Effector memory CD8-positive, alpha-beta T cell (primary cell): ENCODE data around the gene WIPF2.
"Not testable (repeated sequence)": the region's sequence is repeated elsewhere in the genome, so short reads cannot be mapped to it uniquely, and the experiment has no call there.

Experiments
- ATAC-seq: fragments of 150-1000 bp; cut with Tn5 transposase; replicated peaks from 2 replicates; pipeline ENCODE4 v1.10.0; 2021; ENCODE audit warnings: mild to moderate bottlenecking, moderate library complexity
- DNase-seq, 3 experiments: peaks; one replicate each; pipeline ENCODE4 v3.0.0; 2021
- H3K27ac Mint-ChIP-seq, 2 donors: one replicate each; pipeline ENCODE4 v1.8.0; 2022; ENCODE audit warnings: mild to moderate bottlenecking in 2 of 2, mixed read lengths in 2 of 2, moderate library complexity in 2 of 2
- H3K27me3 Mint-ChIP-seq, 2 donors: one replicate each; pipeline ENCODE4 v1.8.0; 2022; ENCODE audit warnings: mixed read lengths in 2 of 2
- H3K36me3 Mint-ChIP-seq: one replicate; pipeline ENCODE4 v1.8.0; 2022; ENCODE audit warnings: mild to moderate bottlenecking, moderate library complexity, mixed read lengths; ENCODE audit not compliant: insufficient read depth
- H3K4me1 Mint-ChIP-seq, 2 donors: one replicate each; pipeline ENCODE4 v1.8.0; 2022; ENCODE audit warnings: low read depth in 2 of 2, mixed read lengths in 2 of 2
- H3K4me3 Mint-ChIP-seq, 2 donors: one replicate each; pipeline ENCODE4 v1.8.0; 2022; ENCODE audit warnings: mild to moderate bottlenecking in 2 of 2, mixed read lengths in 2 of 2, moderate library complexity in 2 of 2
- H3K9me3 Mint-ChIP-seq, 2 donors: one replicate each; pipeline ENCODE4 v1.8.0; 2022; ENCODE audit warnings: mixed read lengths in 2 of 2

The WIPF2 gene

DNA sequence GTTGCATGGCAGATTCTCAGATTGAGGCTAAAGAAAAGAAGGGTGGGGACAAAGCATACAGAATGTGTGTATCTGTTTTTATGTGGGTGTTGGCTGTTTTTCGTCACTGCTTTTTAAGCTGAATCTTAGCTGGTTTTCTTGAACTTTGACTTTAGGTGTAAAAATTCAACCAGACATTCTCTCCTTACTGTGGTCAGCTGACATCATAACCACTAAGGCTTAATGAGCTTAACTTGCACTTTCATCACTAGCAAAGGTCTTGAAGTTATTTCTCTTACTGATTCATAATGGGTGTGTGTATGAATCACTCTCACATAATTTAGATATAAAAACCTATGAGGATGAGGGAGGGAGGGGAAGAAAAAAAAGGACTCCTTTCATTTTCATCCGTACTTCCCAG lies 64.6 kb downstream of the WIPF2 start:
- Mint-ChIP-seq H3K4me1 (peaks cover 20 to 24% of the 10 kb centered on the region in 2 donors), H3K9me3 (no peaks in the 10 kb centered on the region), H3K27me3 (no peaks in the 10 kb centered on the region), H3K4me3 (peak overlapping the region in 1 of 2 donors; percentile 0), H3K36me3 (peaks cover 34% of the 10 kb centered on the region), H3K27ac (peak overlapping the region; percentile 77 to 85)
- DNase-seq, result peak in 2 of 3 experiments; percentile 9 to 21
- peak; percentile 25 for ATAC-seq

GRCh38 chr17:40284085-40284713 lies 65.1 kb downstream of the WIPF2 start:
- H3K9me3 Mint-ChIP-seq, result no peaks in the 10 kb centered on the region
- peaks cover 23 to 24% of the 10 kb centered on the region in 2 donors for H3K4me1 Mint-ChIP-seq
- DNase-seq, result no peak
- H3K4me3 Mint-ChIP-seq, result peak overlapping the region in 1 of 2 donors; percentile 0
- peak overlapping the region; percentile 77 to 85 for H3K27ac Mint-ChIP-seq
- no peak for ATAC-seq
- H3K36me3 Mint-ChIP-seq, result peaks cover 29% of the 10 kb centered on the region
- no peaks in the 10 kb centered on the region for H3K27me3 Mint-ChIP-seq

DNA sequence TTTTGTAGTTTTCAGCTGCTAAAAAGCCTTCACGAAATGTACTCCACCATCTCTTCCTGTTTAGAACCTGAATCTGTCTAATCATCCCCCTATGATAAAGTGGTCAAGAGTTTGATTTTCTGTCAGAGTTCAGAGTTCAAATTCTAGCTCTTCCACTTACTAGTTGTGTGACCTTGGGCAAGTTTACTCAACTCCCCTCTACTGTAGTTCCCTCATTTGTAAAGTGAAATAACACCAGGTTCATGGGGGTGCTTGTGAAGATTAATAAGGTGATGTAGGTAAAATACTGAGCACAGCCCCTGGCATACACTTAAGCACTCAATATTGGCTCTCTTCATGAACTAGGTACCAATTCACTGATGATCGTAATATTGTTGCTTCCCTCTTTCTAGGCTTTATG lies 67.4 kb downstream of the WIPF2 start:
- ATAC-seq, result no peak
- no peak overlapping the region for H3K4me3 Mint-ChIP-seq
- no peak overlapping the region for H3K27ac Mint-ChIP-seq
- no peaks in the 10 kb centered on the region for H3K9me3 Mint-ChIP-seq
- H3K36me3 Mint-ChIP-seq, result peaks cover 14% of the 10 kb centered on the region
- H3K4me1 Mint-ChIP-seq, result peaks cover 23 to 24% of the 10 kb centered on the region in 2 donors
- no peak for DNase-seq
- H3K27me3 Mint-ChIP-seq, result no peaks in the 10 kb centered on the region

DNA sequence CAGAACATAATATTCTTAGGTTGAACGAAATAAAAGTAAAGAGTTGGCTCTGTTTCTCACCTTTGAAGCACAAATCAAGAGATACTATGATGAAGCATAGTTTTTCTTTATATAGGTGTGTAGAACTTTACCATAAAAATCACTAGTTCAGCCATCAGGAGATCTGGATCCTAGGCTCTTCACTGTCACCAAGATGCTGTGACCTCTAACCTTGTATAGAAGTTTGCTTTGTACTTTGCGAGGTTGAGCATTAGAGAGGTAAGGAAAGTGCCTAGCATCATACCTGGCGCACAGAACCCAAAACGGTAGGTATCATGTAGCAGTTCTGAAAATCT lies 68.0 kb downstream of the WIPF2 start:
- Mint-ChIP-seq H3K27me3 (no peaks in the 10 kb centered on the region), H3K4me3 (peak overlapping the region; percentile 96 to 100), H3K4me1 (peaks cover 23 to 24% of the 10 kb centered on the region in 2 donors), H3K9me3 (no peaks in the 10 kb centered on the region), H3K36me3 (peaks cover 13% of the 10 kb centered on the region), H3K27ac (peak overlapping the region; percentile 57 to 83)
- no peak for ATAC-seq
- DNase-seq, result no peak

DNA sequence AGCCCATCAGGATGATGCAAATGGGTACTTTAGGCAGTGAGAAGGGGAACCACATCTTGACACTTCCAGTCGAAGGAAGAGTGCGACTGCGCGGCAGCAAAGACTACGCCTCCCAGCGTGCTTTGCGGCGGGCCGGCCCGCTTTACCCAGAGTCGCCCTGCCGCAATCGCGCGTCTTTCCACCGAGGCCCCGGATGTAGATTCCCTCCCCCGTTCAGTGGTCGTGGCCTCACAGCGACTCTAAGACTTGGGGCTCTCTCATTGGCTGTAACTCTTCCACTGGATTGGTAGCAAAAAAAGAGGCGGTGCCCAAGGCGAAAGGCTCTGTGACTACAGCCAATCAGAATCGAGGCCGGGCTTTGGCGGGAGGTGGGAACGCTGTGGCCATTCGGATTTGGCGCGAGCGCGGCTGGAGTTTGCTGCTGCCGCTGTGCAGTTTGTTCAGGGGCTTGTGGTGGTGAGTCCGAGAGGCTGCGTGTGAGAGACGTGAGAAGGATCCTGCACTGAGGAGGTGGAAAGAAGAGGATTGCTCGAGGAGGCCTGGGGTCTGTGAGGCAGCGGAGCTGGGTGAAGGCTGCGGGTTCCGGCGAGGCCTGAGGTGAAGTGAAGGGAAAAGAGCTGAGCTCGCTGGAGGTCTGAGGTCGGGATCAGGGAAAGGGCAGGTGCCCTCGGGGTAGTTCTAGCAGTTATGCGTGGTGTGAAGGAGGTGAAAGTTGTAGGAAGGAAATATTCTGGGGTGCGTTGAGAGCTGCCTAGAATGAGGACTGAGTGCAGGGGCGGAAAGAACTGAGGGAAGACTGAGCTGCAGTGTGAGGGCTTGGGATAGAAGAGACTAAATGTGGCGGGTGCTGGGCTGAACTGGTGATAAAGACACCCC lies 68.6 kb downstream of the WIPF2 start, which contains the start of gene CDC6:
Gene CDC6 (plus strand): TSS at position 386 of the 876 bp plus-strand sequence. CDS start 1,542 bp downstream, outside the sequence.
- H3K27ac Mint-ChIP-seq, result peak within 1 kb of the TSS; percentile 57 to 83

GRCh38 chr17:40290629-40291280 lies 71.7 kb downstream of the WIPF2 start:
- DNase-seq (peak in 1 of 3 experiments; percentile 21), ATAC-seq (no peak)
- Mint-ChIP-seq H3K27ac (no peak overlapping the region), H3K4me3 (no peak overlapping the region), H3K36me3 (peaks cover 10% of the 10 kb centered on the region), H3K4me1 (peaks cover 11 to 15% of the 10 kb centered on the region in 2 donors), H3K9me3 (no peaks in the 10 kb centered on the region), H3K27me3 (no peaks in the 10 kb centered on the region)

More for the DNA sequence above, 68.6 kb downstream of the WIPF2 start, which contains the start of gene CDC6:
- Mint-ChIP-seq H3K4me3 (peak within 1 kb of the TSS; percentile 96 to 100), H3K4me1 (peaks cover 23 to 24% of the 10 kb centered on the region in 2 donors), H3K36me3 (peaks cover 8% of the 10 kb centered on the region), H3K27me3 (no peaks in the 10 kb centered on the region), H3K9me3 (no peaks in the 10 kb centered on the region)
- DNase-seq (peak; percentile 97 to 98 (median 97)), ATAC-seq (peak; percentile 91)

DNA sequence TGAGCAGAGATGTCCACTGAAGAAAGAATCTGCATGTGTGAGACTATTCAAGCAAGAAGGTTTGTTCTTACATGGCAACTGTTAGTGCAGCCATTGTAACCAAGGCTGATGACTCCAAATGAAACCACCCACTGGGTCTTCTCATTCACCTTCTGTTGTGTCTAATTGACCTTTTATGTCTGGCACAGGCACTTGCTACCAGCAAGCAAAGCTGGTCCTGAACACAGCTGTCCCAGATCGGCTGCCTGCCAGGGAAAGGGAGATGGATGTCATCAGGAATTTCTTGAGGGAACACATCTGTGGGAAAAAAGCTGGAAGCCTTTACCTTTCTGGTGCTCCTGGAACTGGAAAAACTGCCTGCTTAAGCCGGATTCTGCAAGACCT lies 72.2 kb downstream of the WIPF2 start:
- no peaks in the 10 kb centered on the region for H3K27me3 Mint-ChIP-seq
- no peak overlapping the region for H3K4me3 Mint-ChIP-seq
- H3K27ac Mint-ChIP-seq, result no peak overlapping the region
- peaks cover 10% of the 10 kb centered on the region for H3K36me3 Mint-ChIP-seq
- no peaks in the 10 kb centered on the region for H3K9me3 Mint-ChIP-seq
- DNase-seq (no peak), ATAC-seq (no peak)
- H3K4me1 Mint-ChIP-seq, result peaks cover 11 to 15% of the 10 kb centered on the region in 2 donors

- ATAC-seq, result no peak
- Mint-ChIP-seq H3K4me3 (no peak overlapping the region), H3K27ac (peak overlapping the region in 1 of 2 donors; percentile 63), H3K4me1 (peaks cover 0 to 5% of the 10 kb centered on the region in 2 donors), H3K9me3 (no peaks in the 10 kb centered on the region), H3K27me3 (no peaks in the 10 kb centered on the region), H3K36me3 (peaks cover 4% of the 10 kb centered on the region)
- DNase-seq, result no peak
Observed at GRCh38 chr17:40293363-40293762, 74.3 kb downstream of the WIPF2 start.

DNA sequence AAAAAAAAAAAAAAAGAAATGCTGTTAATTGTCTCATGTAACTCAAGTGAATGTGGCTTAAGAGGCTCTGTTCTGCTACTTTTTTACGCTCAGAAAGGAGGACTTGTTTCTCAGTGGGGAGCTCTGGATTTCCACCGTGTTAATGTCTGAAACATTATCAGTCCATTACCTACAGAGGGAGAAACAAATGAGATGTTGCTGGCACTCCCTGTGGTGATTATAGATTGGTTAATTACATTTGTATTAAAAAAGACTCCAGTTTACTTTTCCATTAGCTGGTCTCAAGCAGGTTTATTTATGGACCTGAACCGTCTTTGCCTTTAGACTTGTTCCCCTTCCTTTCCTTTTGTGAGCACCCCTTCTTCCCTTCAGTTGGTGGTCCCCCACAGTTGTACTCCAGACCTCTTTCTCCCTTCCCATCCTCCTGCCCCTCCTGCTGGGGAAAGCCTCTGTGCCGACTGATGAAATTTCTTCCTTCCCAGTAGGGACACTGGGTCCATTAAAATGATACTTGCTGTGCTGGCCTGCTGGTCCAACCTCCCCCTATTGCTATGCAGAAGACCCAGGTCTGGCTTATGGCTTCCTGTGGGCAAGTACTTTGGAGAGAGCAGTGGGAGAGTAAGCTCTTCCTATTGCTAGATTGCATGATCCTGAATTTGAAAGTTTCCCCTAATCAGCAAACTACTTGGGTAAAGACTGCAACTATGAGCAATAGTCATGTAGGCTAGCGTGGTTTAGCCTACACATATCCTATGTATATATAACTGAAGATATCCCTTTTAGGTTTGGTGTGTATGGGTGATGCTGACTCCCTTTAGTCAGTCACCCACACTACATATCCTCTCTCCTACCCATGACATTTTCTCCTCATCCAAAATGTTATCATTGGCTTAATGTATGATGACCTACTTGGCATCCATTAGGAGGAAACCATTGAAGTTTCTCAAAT lies 76.7 kb downstream of the WIPF2 start:
- Mint-ChIP-seq H3K36me3 (peaks cover 7% of the 10 kb centered on the region), H3K27ac (peak overlapping the region in 1 of 2 donors; percentile 14)

GRCh38 chr17:40297511-40297910 lies 78.4 kb downstream of the WIPF2 start:
- ATAC-seq, result no peak
- Mint-ChIP-seq H3K27ac (no peak overlapping the region), H3K27me3 (no peaks in the 10 kb centered on the region), H3K4me3 (no peak overlapping the region), H3K4me1 (no peaks in the 10 kb centered on the region), H3K36me3 (peaks cover 7% of the 10 kb centered on the region), H3K9me3 (no peaks in the 10 kb centered on the region)
- no peak for DNase-seq

More for the DNA sequence above, 76.7 kb downstream of the WIPF2 start:
- Mint-ChIP-seq H3K4me1 (no peaks in the 10 kb centered on the region), H3K27me3 (no peaks in the 10 kb centered on the region), H3K4me3 (no peak overlapping the region), H3K9me3 (no peaks in the 10 kb centered on the region)
- DNase-seq (no peak), ATAC-seq (no peak)

DNA sequence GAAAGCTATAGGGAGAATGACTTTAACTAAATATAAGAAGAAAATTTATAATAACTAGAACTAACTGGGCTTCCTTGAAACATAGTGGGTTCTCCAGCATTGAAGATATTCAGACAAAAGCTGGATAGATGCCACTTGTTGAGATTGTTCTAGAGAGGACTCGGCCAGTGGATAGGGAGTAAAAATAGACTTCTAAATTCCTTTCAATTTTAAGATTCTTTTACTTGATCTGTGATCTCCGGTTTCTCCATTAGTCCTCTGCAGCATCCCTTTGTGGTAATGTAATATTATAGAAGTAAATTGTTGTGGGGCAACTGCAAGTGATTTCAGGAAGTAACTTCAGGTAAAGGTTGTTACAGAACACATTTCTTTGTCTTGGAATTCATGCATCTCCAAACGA lies 79.6 kb downstream of the WIPF2 start:
- Mint-ChIP-seq H3K4me1 (peaks cover 6 to 7% of the 10 kb centered on the region in 2 donors), H3K27ac (no peak overlapping the region), H3K9me3 (no peaks in the 10 kb centered on the region), H3K4me3 (no peak overlapping the region), H3K36me3 (peaks cover 7% of the 10 kb centered on the region), H3K27me3 (no peaks in the 10 kb centered on the region)
- DNase-seq (no peak), ATAC-seq (no peak)

- DNase-seq, H3K27me3 Mint-ChIP-seq, ATAC-seq, H3K27ac Mint-ChIP-seq, H3K36me3 Mint-ChIP-seq, H3K9me3 Mint-ChIP-seq, H3K4me3 Mint-ChIP-seq: not testable (repeated sequence)
- peaks cover 6 to 12% of the 10 kb centered on the region in 2 donors for H3K4me1 Mint-ChIP-seq
Observed at GRCh38 chr17:40299159-40299757, 80.2 kb downstream of the WIPF2 start.
